OCI-LY1 (cell line): ENCODE data around the gene PRPF19.

Experiments used
- H2AFZ ChIP-seq: fragments of 200-600 bp; sonication (generic), shearing (Covaris generic); 2 replicates; pipeline ENCODE4 v1.6.0; 2014; ENCODE audit warnings: antibody characterized with exemption, mild to moderate bottlenecking, low read length
- H3F3A ChIP-seq: fragments of 200-600 bp; sonication (generic), shearing (Covaris generic); 2 replicates; pipeline ENCODE4 v1.6.0; 2014; ENCODE audit warnings: mild to moderate bottlenecking, antibody characterized with exemption, low read length, moderate library complexity; ENCODE audit not compliant: insufficient read depth
- H3K27ac ChIP-seq: fragments of 200-600 bp; sonication (generic); 2 replicates; pipeline ENCODE4 v1.5.1; 2014; ENCODE audit warnings: low read length, mixed run types, mild to moderate bottlenecking, low read depth; ENCODE audit not compliant: poor library complexity, severe bottlenecking
- H3K27me3 ChIP-seq: fragments of 200-600 bp; sonication (generic); 2 replicates; pipeline ENCODE4 v1.6.0; 2014; ENCODE audit warnings: antibody characterized with exemption, mild to moderate bottlenecking, low read length, moderate library complexity; ENCODE audit not compliant: insufficient read depth
- H3K36me3 ChIP-seq: fragments of 200-600 bp; sonication (generic); 2 replicates; pipeline ENCODE4 v1.6.1; 2014; ENCODE audit warnings: mild to moderate bottlenecking, antibody characterized with exemption, low read length, moderate library complexity, mixed read lengths; ENCODE audit not compliant: insufficient read depth
- H3K4me1 ChIP-seq: fragments of 200-600 bp; sonication (generic); 2 replicates; pipeline ENCODE4 v1.5.1; 2014; ENCODE audit warnings: mild to moderate bottlenecking, low read length, moderate library complexity; ENCODE audit not compliant: insufficient read depth, severe bottlenecking
- H3K4me2 ChIP-seq: fragments of 200-600 bp; sonication (generic), shearing (Covaris generic); 2 replicates; pipeline ENCODE4 v1.6.1; 2014; ENCODE audit warnings: low read length
- H3K4me3 ChIP-seq: fragments of 200-600 bp; sonication (generic); 2 replicates; pipeline ENCODE4 v1.5.1; 2014; ENCODE audit warnings: low read length, low read depth, mild to moderate bottlenecking, mixed read lengths; ENCODE audit not compliant: poor library complexity, severe bottlenecking
- H3K79me2 ChIP-seq: fragments of 200-600 bp; shearing (Covaris generic); 2 replicates; pipeline ENCODE4 v1.6.1; 2016; ENCODE audit warnings: mixed run types, low read length, mixed read lengths; ENCODE audit not compliant: insufficient read depth
- H3K9ac ChIP-seq: fragments of 200-600 bp; sonication (generic), shearing (Covaris generic); 2 replicates; pipeline ENCODE4 v1.6.1; 2014; ENCODE audit warnings: mild to moderate bottlenecking, low read length, mixed read lengths
- H3K9me2 ChIP-seq: fragments of 200-600 bp; sonication (generic), shearing (Covaris generic); 2 replicates; pipeline ENCODE4 v1.6.1; 2014; ENCODE audit warnings: low read depth, mild to moderate bottlenecking, low read length, mixed read lengths
- H3K9me3 ChIP-seq: fragments of 200-600 bp; shearing (Covaris generic); 2 replicates; pipeline ENCODE4 v1.6.1; 2014; ENCODE audit warnings: low read length, mixed read lengths
- H4K20me1 ChIP-seq: fragments of 200-600 bp; sonication (generic), shearing (Covaris generic); 2 replicates; pipeline ENCODE4 v1.6.0; 2016; ENCODE audit warnings: mild to moderate bottlenecking, low read length; ENCODE audit not compliant: insufficient read depth
- EZH2 ChIP-seq: fragments of 200-600 bp; sonication (generic), shearing (Covaris generic); IDR thresholded peaks from 2 replicates; pipeline ENCODE4 v1.8.0; 2017; ENCODE audit warnings: borderline replicate concordance, mixed run types, mild to moderate bottlenecking, antibody characterized with exemption, low read length, moderate library complexity, mixed read lengths
- TF ChIP-seq, protein P1 (sequence below): fragments of 200-600 bp; sonication (generic), shearing (Covaris generic); IDR thresholded peaks from 2 replicates; pipeline ENCODE4 v1.5.1; 2017; ENCODE audit warnings: mild to moderate bottlenecking, antibody characterized with exemption, low read length, moderate library complexity, mixed read lengths

PRPF19 gene

GRCh38 chr11:60868682-60869450 is 37.5 kb downstream of the PRPF19 start:
- H3K4me1 ChIP-seq: no peaks in the 10 kb centered on the region
- no peak overlapping the region for H3K4me2 ChIP-seq

GRCh38 chr11:60867871-60868681 is 38.3 kb downstream of the PRPF19 start:
- H3K4me2 ChIP-seq: no peak overlapping the region
- no peaks in the 10 kb centered on the region for H4K20me1 ChIP-seq
- H3K36me3 ChIP-seq: no peaks in the 10 kb centered on the region
- H3K9ac ChIP-seq: no peak overlapping the region
- H3K79me2 ChIP-seq: no peaks in the 10 kb centered on the region
- H3K9me2 ChIP-seq: no peaks in the 10 kb centered on the region
- no peak overlapping the region for H3K27ac ChIP-seq
- H3F3A ChIP-seq: no peaks in the 10 kb centered on the region
- H3K27me3 ChIP-seq: no peaks in the 10 kb centered on the region
- no peak overlapping the region for H2AFZ ChIP-seq
- H3K9me3 ChIP-seq: no peaks in the 10 kb centered on the region
- TF ChIP-seq, protein P1, sequence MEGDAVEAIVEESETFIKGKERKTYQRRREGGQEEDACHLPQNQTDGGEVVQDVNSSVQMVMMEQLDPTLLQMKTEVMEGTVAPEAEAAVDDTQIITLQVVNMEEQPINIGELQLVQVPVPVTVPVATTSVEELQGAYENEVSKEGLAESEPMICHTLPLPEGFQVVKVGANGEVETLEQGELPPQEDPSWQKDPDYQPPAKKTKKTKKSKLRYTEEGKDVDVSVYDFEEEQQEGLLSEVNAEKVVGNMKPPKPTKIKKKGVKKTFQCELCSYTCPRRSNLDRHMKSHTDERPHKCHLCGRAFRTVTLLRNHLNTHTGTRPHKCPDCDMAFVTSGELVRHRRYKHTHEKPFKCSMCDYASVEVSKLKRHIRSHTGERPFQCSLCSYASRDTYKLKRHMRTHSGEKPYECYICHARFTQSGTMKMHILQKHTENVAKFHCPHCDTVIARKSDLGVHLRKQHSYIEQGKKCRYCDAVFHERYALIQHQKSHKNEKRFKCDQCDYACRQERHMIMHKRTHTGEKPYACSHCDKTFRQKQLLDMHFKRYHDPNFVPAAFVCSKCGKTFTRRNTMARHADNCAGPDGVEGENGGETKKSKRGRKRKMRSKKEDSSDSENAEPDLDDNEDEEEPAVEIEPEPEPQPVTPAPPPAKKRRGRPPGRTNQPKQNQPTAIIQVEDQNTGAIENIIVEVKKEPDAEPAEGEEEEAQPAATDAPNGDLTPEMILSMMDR: no peak
- no peak for TF ChIP-seq EZH2
- H3K4me1 ChIP-seq: no peaks in the 10 kb centered on the region
- H3K4me3 ChIP-seq: no peak overlapping the region

More at GRCh38 chr11:60868682-60869450, 37.5 kb downstream of the PRPF19 start:
- Histone ChIP-seq H4K20me1 (no peaks in the 10 kb centered on the region), H3K9me3 (no peaks in the 10 kb centered on the region), H3K27me3 (no peaks in the 10 kb centered on the region), H2AFZ (no peak overlapping the region), H3K9me2 (no peaks in the 10 kb centered on the region), H3K27ac (no peak overlapping the region), H3K36me3 (no peaks in the 10 kb centered on the region), H3F3A (no peaks in the 10 kb centered on the region), H3K79me2 (no peaks in the 10 kb centered on the region), H3K9ac (no peak overlapping the region), H3K4me3 (no peak overlapping the region)
- TF ChIP-seq EZH2: no peak
- TF ChIP-seq, protein P1: no peak

DNA sequence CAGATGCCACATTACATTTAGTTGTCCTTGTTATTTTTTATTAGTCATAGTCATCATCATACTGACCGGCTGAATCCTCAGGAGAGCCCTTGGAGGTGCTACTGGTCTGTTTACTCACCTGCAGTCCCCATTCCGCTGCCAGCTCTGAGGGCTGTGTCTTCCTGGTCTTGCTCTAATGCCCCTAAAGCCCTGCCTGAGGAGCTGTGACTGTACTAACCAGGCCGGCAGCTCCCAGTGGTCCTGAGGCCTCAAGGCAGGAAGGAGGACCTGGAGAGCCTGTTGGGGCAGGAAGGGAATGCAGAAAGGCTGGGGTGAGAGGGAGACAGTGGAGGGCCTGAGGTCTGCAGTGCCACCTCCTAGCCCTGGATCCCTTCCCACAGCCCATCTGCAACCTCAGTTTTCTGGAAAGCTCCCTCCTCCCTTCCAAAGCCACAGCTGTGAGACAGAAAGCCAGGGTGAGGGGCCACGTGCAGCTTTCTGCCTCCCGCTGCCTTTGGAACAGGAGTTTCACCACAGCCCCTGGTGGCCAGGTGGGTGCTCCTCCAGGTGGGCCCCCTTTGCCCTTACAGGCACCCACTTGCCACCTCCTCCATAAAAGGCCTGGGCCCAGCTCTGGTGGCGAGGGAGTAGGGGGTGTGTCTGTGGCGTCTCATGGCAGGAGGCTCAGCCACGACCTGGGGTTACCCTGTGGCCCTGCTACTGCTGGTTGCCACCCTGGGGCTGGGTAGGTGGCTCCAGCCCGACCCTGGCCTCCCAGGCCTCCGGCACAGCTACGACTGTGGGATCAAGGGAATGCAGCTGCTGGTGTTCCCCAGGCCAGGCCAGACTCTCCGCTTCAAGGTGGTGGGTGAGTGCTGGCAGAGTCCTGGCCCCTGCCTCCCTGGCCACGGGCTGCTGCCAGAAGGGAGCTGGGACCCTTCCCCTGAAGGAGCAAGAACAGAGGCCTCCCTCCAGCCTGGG is 39.2 kb downstream of the PRPF19 start, which contains the start of gene ZP1:
Gene ZP1 (plus strand): TSS at position 632 of the 960 bp plus-strand sequence. CDS start 20 bp downstream, at position 652.
- no peaks in the 10 kb centered on the region for H3K4me1 ChIP-seq
- H3K9me3 ChIP-seq: no peaks in the 10 kb centered on the region
- H3K27me3 ChIP-seq: peaks cover 3% of the 10 kb centered on the region; the same call in 1 of the 2 replicates
- H3K4me2 ChIP-seq: no peak within 1 kb of the TSS
- no peak within 1 kb of the TSS for H2AFZ ChIP-seq
- no peak for TF ChIP-seq EZH2
- H3K36me3 ChIP-seq: no peaks in the 10 kb centered on the region
- H3K9ac ChIP-seq: no peak within 1 kb of the TSS
- no peaks in the 10 kb centered on the region for H4K20me1 ChIP-seq
- H3K4me3 ChIP-seq: no peak within 1 kb of the TSS
- no peaks in the 10 kb centered on the region for H3F3A ChIP-seq
- H3K9me2 ChIP-seq: no peaks in the 10 kb centered on the region
- no peaks in the 10 kb centered on the region for H3K79me2 ChIP-seq
- no peak within 1 kb of the TSS for H3K27ac ChIP-seq
